K562 (cell line): Measurements from ENCODE around the gene CAMSAP2. TPM values are rescaled to one million over a fixed set of nuclear protein-coding genes. Genes with fewer than 3 reads are reported as not detected.

ENCODE experiments used
- ATAC-seq: fragments of 200-7000 bp; cut with Tn5 transposase; 3 replicates; pipeline ENCODE4 v1.9.1; 2020; ENCODE audit warnings: moderate library complexity
- BruUV-seq: library from RNA; stranded (reverse); fragments of 400-500 nt; replicated peaks from 2 replicates; lab custom pipeline; 2021; lab: Mats Ljungman, UMichigan
- CTCF ChIA-PET: fragments of 300-600 bp; formaldehyde crosslinking; extraction: SDS; loops from one replicate; lab custom pipeline; 2021; ENCODE audit warnings: low intra/inter-chr PET ratio; lab: Yijun Ruan, JAX
- POLR2A ChIA-PET: fragments of 300-600, 350-650 bp; sonication (Branson Sonifier 250); formaldehyde crosslinking; extraction: SDS; loops from one replicate; lab custom pipeline; 2021; ENCODE audit warnings: antibody characterized with exemption, inconsistent platforms; lab: Yijun Ruan, JAX
- DNase-seq, 4 experiments: peaks; one replicate each; pipeline versions ENCODE4 v3.0.0 to v3.0.0-alpha.2; 2011 to 2018; ENCODE audit warnings: low spot score in 3 of 4, mixed read lengths in 3 of 4; ENCODE audit errors: extremely low read depth in 1 of 4
- FAIRE-seq: peaks from 2 replicates; lab custom pipeline; 2011; peaks lifted over from hg19 to GRCh38; lab: Jason Lieb, UNC
- H2AFZ ChIP-seq: 2 replicates; pipeline ENCODE4 v1.6.0; 2011; ENCODE audit warnings: low read depth, low read length, control low read depth, inconsistent platforms
- H3K27ac ChIP-seq: fragments of 200-600 bp; 3 replicates; pipeline ENCODE4 v1.8.0; 2011; ENCODE audit warnings: low read depth, mild to moderate bottlenecking, control low read depth, inconsistent platforms, low read length, moderate library complexity, mixed read lengths; ENCODE audit errors: extremely low read depth
- H3K27me3 ChIP-seq, 2 experiments: fragments of 300-600 bp in 1 of 2; 2 replicates in 1 of 2; 3 replicates in 1 of 2; pipeline versions ENCODE4 v1.6.0 to v1.8.0; 2011; ENCODE audit warnings: inconsistent platforms in 2 of 2, low read length in 2 of 2, mild to moderate bottlenecking in 1 of 2, mixed read lengths in 1 of 2, moderate library complexity in 1 of 2; ENCODE audit not compliant: control insufficient read depth in 2 of 2, insufficient read depth in 2 of 2
- H3K36me3 ChIP-seq: fragments of 300-600 bp; 3 replicates; pipeline ENCODE4 v1.8.0; 2011; ENCODE audit warnings: mild to moderate bottlenecking, low read length, inconsistent platforms; ENCODE audit not compliant: control insufficient read depth, insufficient read depth
- H3K4me1 ChIP-seq, 2 experiments: fragments of 200-600 bp in 1 of 2; replicated peaks in 1 of 2; 2 replicates in 1 of 2; 3 replicates in 1 of 2; pipeline versions ENCODE4 v1.5.1 to v1.8.0; 2011; ENCODE audit warnings: inconsistent platforms in 2 of 2, low read length in 2 of 2, mild to moderate bottlenecking in 1 of 2, mixed read lengths in 1 of 2, moderate library complexity in 1 of 2; ENCODE audit not compliant: control insufficient read depth in 2 of 2, insufficient read depth in 2 of 2
- H3K4me2 ChIP-seq: 2 replicates; pipeline ENCODE4 v1.6.1; 2011; ENCODE audit warnings: low read length, control low read depth, inconsistent platforms, mixed read lengths; ENCODE audit not compliant: insufficient read depth
- H3K4me3 ChIP-seq: fragments of 200-600 bp; sonication (generic), shearing (Covaris generic); 2 replicates; pipeline ENCODE4 v1.5.1; 2016; ENCODE audit warnings: control low read depth, inconsistent platforms
- H3K79me2 ChIP-seq: fragments of 200-600 bp; 3 replicates; pipeline ENCODE4 v1.8.0; 2011; ENCODE audit warnings: low read length, inconsistent platforms; ENCODE audit not compliant: control insufficient read depth, insufficient read depth
- H3K9ac ChIP-seq, 2 experiments: 2 replicates each; pipeline versions ENCODE4 v1.6.0 to v1.6.1; 2011; ENCODE audit warnings: low read depth in 2 of 2, low read length in 2 of 2, control low read depth in 1 of 2, inconsistent platforms in 1 of 2, mild to moderate bottlenecking in 1 of 2, mixed read lengths in 1 of 2; ENCODE audit not compliant: insufficient read depth in 1 of 2
- H3K9me1 ChIP-seq: one replicate; pipeline ENCODE4 v1.6.0; 2011; ENCODE audit warnings: inconsistent platforms, mild to moderate bottlenecking, low read length, moderate library complexity; ENCODE audit not compliant: control insufficient read depth, insufficient read depth
- H3K9me3 ChIP-seq: replicated peaks from 2 replicates; pipeline ENCODE4 v1.5.1; 2011; ENCODE audit warnings: low read depth, low read length, inconsistent platforms; ENCODE audit not compliant: control insufficient read depth, insufficient read depth
- H4K20me1 ChIP-seq: replicated peaks from 2 replicates; pipeline ENCODE4 v1.6.1; 2011; ENCODE audit warnings: low read length, inconsistent platforms, mixed read lengths; ENCODE audit not compliant: control insufficient read depth, insufficient read depth
- BCL6 ChIP-seq: fragments of 250-450 bp; sonication (Bioruptor Pico); IDR thresholded peaks from 2 replicates; pipeline ENCODE4 v1.4.0; 2020
- CBX8 ChIP-seq: fragments of 200-600 bp; sonication (generic); IDR thresholded peaks from 2 replicates; pipeline ENCODE4 v1.6.1; 2012; ENCODE audit warnings: borderline replicate concordance, mixed run types, low read depth, mild to moderate bottlenecking, moderate library complexity, mixed read lengths, low read length, control low read depth, inconsistent platforms; ENCODE audit not compliant: poor library complexity, severe bottlenecking; ENCODE audit errors: extremely low read depth
- CEBPG ChIP-seq, 3 experiments: fragments of 200-800 bp in 1 of 3; sonication (Bioruptor generic) in 1 of 3; sonication (generic) in 1 of 3; formaldehyde crosslinking in 1 of 3; IDR thresholded peaks in 2 of 3; conservative IDR thresholded peaks in 1 of 3; 2 replicates each; pipeline versions ENCODE4 v1.6.1 to v1.8.0; 2016 to 2022; ENCODE audit warnings: missing compliant biosample characterization in 2 of 3, missing genetic modification characterization in 2 of 3, mild to moderate bottlenecking in 1 of 3, missing genetic modification reagents in 1 of 3
- NR3C1 ChIP-seq: sonication (generic); formaldehyde crosslinking; IDR thresholded peaks from 2 replicates; pipeline ENCODE4 v1.8.1; 2022; ENCODE audit warnings: missing genetic modification reagents
- POLR2H ChIP-seq: IDR thresholded peaks from 2 replicates; pipeline ENCODE4 v1.6.1; 2016; ENCODE audit warnings: missing genetic modification characterization, low read depth, mild to moderate bottlenecking, control low read depth, missing compliant biosample characterization, moderate library complexity
- TRIM28 ChIP-seq: fragments of 450-650 bp; IDR thresholded peaks from 2 replicates; pipeline ENCODE4 v1.6.1; 2017
- WGBS: fragments of 100-300 bp; shearing (Covaris generic); methylation state at CpG from one replicate; pipeline ENCODE4 v1.1.6; 2016; ENCODE audit warnings: low coverage, mixed read lengths; ENCODE audit not compliant: insufficient coverage; ENCODE audit errors: missing lambda C conversion rate; 5-methylcytosine and 5-hydroxymethylcytosine counted together
- in situ Hi-C: fragments of 300-500 bp; cut with MboI; formaldehyde crosslinking; loops from 4 replicates; pipeline ENCODE4 v1.15.0; 2018; ENCODE audit warnings: inconsistent platforms, mixed read lengths
- intact Hi-C: fragments of 100-400 bp; cut with micrococcal nuclease; formaldehyde crosslinking; loops from 2 replicates; pipeline ENCODE4 v1.14.2; 2022
- polyA plus RNA-seq, 8 experiments: library from polyadenylated mRNA; depleted of rRNA in 4 of 8; stranded (reverse) in 5 of 8; unstranded in 3 of 8; fragments of >200 nt; fragmentation: Nextera tagmentation in 2 of 8; fragmentation: Illumina TruSeq in 1 of 8; extraction: Ambion mirVana in 2 of 8; extraction: Trizol in 1 of 8; gene quantifications; 2 replicates each; pipeline versions ENCODE4 v1.2.1 to v1.2.3, GENCODE V29; 2011 to 2014; ENCODE audit warnings: inconsistent platforms in 1 of 8, missing spikeins in 1 of 8
- total RNA-seq, 7 experiments: library from RNA; depleted of rRNA in 6 of 7; stranded (reverse); fragments of >200 nt in 6 of 7; fragmentation: Illumina TruSeq in 2 of 7; extraction: Trizol in 2 of 7; gene quantifications; 2 replicates each; pipeline versions ENCODE4 v1.2.1 to v1.2.3, GENCODE V29; 2011 to 2021; ENCODE audit warnings: low replicate concordance in 1 of 7
- TF ChIP-seq, protein P1 (sequence below): sonication (generic); formaldehyde crosslinking; IDR thresholded peaks from 2 replicates; pipeline ENCODE4 v1.8.0; 2022; ENCODE audit warnings: mild to moderate bottlenecking, missing genetic modification reagents
- TF ChIP-seq, protein P2 (sequence below), 2 experiments: IDR thresholded peaks; 2 replicates each; pipeline ENCODE4 v1.6.1; 2012; ENCODE audit warnings: improper control_type of control experiment in 2 of 2, low read depth in 2 of 2, low read length in 2 of 2, borderline replicate concordance in 1 of 2
- TF ChIP-seq, protein P3 (sequence below): fragments of 450-650 bp; IDR thresholded peaks from 2 replicates; pipeline ENCODE4 v1.6.1; 2016; ENCODE audit warnings: antibody characterized with exemption
- TF ChIP-seq, protein P4 (sequence below): fragments of 450-650 bp; IDR thresholded peaks from 2 replicates; pipeline ENCODE4 v1.6.1; 2017; ENCODE audit warnings: mild to moderate bottlenecking, moderate library complexity

The CAMSAP2 gene
- total and polyA plus RNA-seq, 9 of the 15 experiments (the other 6 are each of a cell fraction or from before 2014, with no cell fraction given) = 1.4 to 7.5 (median 2.7) TPM

DNA sequence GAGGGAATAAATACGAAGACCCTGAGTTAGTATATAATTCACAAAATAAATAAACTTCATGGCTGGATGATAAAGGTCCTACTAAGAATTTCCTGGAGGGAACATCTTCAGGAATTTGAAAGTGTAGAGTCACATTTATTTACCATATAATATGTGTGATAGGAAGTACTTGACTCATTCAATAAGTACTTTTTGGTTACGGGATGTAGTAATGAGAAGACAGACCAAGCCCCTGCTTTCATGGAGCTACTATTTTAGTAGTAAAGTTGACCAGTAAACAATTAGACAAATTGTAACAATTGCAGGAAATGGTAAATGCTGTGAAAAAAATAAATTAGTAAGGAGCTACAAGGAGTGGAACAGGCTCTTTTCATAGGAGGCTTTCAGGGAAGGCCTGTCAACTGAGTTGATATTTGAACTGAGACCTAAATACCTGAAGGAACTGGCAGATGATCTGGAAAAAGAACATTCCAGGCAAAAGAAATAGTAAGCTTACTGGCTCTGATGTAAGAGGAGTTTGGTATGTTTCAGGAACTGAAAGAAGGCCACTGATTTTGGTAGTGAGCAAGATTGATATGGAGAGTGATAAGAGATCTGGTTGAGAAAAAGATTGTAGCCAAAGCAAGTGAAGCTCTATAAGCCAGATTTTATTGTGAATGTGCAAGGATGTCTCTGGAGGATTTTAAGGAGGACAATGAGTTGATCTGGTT, 36.2 kb downstream of the CAMSAP2 start:
- POLR2A ChIA-PET = interaction anchor here (1.5 kb wide), 1 partner anchor 154 kb away, joined by 4 read pairs; no protein-coding TSS in a partner anchor
- BruUV-seq = no TSS peak
- H4K20me1 ChIP-seq = no peaks in the 10 kb centered on the region
- no peak for TF ChIP-seq CEBPG (CRISPR knock-in tag; IDR thresholded peaks at IDR 0.05)
- TF ChIP-seq CEBPG (tag; conservative IDR thresholded peaks at IDR 0.05 in 1 of 2, IDR thresholded peaks at IDR 0.05 in 1 of 2) = no peak
- no peak for TF ChIP-seq POLR2H (tag)
- no peak for TF ChIP-seq CBX8
- TF ChIP-seq, protein P1, sequence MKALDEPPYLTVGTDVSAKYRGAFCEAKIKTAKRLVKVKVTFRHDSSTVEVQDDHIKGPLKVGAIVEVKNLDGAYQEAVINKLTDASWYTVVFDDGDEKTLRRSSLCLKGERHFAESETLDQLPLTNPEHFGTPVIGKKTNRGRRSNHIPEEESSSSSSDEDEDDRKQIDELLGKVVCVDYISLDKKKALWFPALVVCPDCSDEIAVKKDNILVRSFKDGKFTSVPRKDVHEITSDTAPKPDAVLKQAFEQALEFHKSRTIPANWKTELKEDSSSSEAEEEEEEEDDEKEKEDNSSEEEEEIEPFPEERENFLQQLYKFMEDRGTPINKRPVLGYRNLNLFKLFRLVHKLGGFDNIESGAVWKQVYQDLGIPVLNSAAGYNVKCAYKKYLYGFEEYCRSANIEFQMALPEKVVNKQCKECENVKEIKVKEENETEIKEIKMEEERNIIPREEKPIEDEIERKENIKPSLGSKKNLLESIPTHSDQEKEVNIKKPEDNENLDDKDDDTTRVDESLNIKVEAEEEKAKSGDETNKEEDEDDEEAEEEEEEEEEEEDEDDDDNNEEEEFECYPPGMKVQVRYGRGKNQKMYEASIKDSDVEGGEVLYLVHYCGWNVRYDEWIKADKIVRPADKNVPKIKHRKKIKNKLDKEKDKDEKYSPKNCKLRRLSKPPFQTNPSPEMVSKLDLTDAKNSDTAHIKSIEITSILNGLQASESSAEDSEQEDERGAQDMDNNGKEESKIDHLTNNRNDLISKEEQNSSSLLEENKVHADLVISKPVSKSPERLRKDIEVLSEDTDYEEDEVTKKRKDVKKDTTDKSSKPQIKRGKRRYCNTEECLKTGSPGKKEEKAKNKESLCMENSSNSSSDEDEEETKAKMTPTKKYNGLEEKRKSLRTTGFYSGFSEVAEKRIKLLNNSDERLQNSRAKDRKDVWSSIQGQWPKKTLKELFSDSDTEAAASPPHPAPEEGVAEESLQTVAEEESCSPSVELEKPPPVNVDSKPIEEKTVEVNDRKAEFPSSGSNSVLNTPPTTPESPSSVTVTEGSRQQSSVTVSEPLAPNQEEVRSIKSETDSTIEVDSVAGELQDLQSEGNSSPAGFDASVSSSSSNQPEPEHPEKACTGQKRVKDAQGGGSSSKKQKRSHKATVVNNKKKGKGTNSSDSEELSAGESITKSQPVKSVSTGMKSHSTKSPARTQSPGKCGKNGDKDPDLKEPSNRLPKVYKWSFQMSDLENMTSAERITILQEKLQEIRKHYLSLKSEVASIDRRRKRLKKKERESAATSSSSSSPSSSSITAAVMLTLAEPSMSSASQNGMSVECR (CRISPR knock-in tag) = no peak
- no peak for TF ChIP-seq BCL6 (CRISPR knock-in tag)
- TF ChIP-seq, protein P2, sequence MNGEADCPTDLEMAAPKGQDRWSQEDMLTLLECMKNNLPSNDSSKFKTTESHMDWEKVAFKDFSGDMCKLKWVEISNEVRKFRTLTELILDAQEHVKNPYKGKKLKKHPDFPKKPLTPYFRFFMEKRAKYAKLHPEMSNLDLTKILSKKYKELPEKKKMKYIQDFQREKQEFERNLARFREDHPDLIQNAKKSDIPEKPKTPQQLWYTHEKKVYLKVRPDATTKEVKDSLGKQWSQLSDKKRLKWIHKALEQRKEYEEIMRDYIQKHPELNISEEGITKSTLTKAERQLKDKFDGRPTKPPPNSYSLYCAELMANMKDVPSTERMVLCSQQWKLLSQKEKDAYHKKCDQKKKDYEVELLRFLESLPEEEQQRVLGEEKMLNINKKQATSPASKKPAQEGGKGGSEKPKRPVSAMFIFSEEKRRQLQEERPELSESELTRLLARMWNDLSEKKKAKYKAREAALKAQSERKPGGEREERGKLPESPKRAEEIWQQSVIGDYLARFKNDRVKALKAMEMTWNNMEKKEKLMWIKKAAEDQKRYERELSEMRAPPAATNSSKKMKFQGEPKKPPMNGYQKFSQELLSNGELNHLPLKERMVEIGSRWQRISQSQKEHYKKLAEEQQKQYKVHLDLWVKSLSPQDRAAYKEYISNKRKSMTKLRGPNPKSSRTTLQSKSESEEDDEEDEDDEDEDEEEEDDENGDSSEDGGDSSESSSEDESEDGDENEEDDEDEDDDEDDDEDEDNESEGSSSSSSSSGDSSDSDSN (IDR thresholded peaks at IDR 0.05; ENCODE audit: borderline replicate concordance in 1 of 2, low read depth in 2 of 2, low read length in 2 of 2) = no peak
- TF ChIP-seq, protein P3, sequence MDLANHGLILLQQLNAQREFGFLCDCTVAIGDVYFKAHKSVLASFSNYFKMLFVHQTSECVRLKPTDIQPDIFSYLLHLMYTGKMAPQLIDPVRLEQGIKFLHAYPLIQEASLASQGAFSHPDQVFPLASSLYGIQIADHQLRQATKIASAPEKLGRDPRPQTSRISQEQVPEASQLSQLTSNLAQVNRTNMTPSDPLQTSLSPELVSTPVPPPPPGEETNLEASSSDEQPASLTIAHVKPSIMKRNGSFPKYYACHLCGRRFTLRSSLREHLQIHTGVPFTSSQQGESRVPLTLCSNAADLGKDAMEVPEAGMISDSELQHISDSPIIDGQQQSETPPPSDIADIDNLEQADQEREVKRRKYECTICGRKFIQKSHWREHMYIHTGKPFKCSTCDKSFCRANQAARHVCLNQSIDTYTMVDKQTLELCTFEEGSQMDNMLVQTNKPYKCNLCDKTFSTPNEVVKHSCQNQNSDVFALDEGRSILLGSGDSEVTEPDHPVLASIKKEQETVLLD = no peak
- TF ChIP-seq NR3C1 (CRISPR knock-in tag) = no peak
- no peak for TF ChIP-seq TRIM28
- TF ChIP-seq, protein P4, sequence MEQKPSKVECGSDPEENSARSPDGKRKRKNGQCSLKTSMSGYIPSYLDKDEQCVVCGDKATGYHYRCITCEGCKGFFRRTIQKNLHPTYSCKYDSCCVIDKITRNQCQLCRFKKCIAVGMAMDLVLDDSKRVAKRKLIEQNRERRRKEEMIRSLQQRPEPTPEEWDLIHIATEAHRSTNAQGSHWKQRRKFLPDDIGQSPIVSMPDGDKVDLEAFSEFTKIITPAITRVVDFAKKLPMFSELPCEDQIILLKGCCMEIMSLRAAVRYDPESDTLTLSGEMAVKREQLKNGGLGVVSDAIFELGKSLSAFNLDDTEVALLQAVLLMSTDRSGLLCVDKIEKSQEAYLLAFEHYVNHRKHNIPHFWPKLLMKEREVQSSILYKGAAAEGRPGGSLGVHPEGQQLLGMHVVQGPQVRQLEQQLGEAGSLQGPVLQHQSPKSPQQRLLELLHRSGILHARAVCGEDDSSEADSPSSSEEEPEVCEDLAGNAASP = no peak

More for the DNA sequence above, 36.2 kb downstream of the CAMSAP2 start:
- DNase-seq = no peak
- Histone ChIP-seq H3K36me3 (no peaks in the 10 kb centered on the region), H3K4me3 (no peak overlapping the region), H3K4me1 (peaks cover 0 to 5% of the 10 kb centered on the region in 2 experiments; a peak in 2 of 5 replicates), H2AFZ (no peak overlapping the region), H3K9me3 (no peaks in the 10 kb centered on the region), H3K9ac (no peak overlapping the region), H3K27ac (no peak overlapping the region), H3K27me3 (no peaks in the 10 kb centered on the region), H3K79me2 (no peaks in the 10 kb centered on the region), H3K4me2 (no peak overlapping the region), H3K9me1 (no peaks in the 10 kb centered on the region)
- intact Hi-C loops = no loop called here
- in situ Hi-C loops = no loop called here
- CTCF ChIA-PET = no interaction called here
- FAIRE-seq = no peak
- ATAC-seq = no peak
- 66% methylated on average over 2 of the region's 2 CpGs for WGBS
